ENCODE measurements around the gene ATP1B1.

GRCh38 chr1:169115891-169116585, 9.5 kb downstream of the ATP1B1 start:
- TF ChIP-seq POLR2A (IDR thresholded peaks at IDR 0.05; ENCODE audit: borderline replicate concordance, extremely low read depth, insufficient read depth, insufficient read length) (no peak), MAX (IDR thresholded peaks at IDR 0.05) (no peak)
